Immature natural killer cell (primary cell): ENCODE results near the gene STARD10. TPM values are rescaled to one million over a fixed set of nuclear protein-coding genes. Genes with fewer than 3 reads are reported as not detected.
"Not testable (repeated sequence)": the region's sequence is repeated elsewhere in the genome, so short reads cannot be mapped to it uniquely, and the experiment has no call there.

Experiments used
- DNase-seq, 3 donors: peaks; one replicate each; pipeline ENCODE4 v3.0.0; 2022; ENCODE audit warnings: mixed read lengths in 1 of 3
- H3K27ac Mint-ChIP-seq, 6 donors: one replicate each; pipeline ENCODE4 v1.8.0; 2020; ENCODE audit warnings: mixed read lengths in 6 of 6, mild to moderate bottlenecking in 5 of 6, inconsistent platforms in 4 of 6, moderate library complexity in 3 of 6
- H3K27me3 Mint-ChIP-seq, 3 donors: one replicate each; pipeline ENCODE4 v1.8.0; 2020 to 2021; ENCODE audit warnings: low read depth in 3 of 3, mild to moderate bottlenecking in 3 of 3, mixed read lengths in 3 of 3, moderate library complexity in 3 of 3, inconsistent platforms in 1 of 3
- H3K36me3 Mint-ChIP-seq, 3 donors: one replicate each; pipeline ENCODE4 v1.8.0; 2020; ENCODE audit warnings: mixed read lengths in 3 of 3, inconsistent platforms in 2 of 3, mild to moderate bottlenecking in 2 of 3
- H3K4me1 Mint-ChIP-seq, 2 donors: one replicate each; pipeline ENCODE4 v1.8.0; 2020; ENCODE audit warnings: inconsistent platforms in 2 of 2, mild to moderate bottlenecking in 2 of 2, mixed read lengths in 2 of 2, moderate library complexity in 1 of 2
- H3K4me3 Mint-ChIP-seq, 5 donors: one replicate each; pipeline ENCODE4 v1.8.0; 2020; ENCODE audit warnings: mild to moderate bottlenecking in 5 of 5, mixed read lengths in 5 of 5, inconsistent platforms in 3 of 5, moderate library complexity in 3 of 5
- H3K9me3 Mint-ChIP-seq, 6 donors: one replicate each; pipeline ENCODE4 v1.8.0; 2020; ENCODE audit warnings: mild to moderate bottlenecking in 6 of 6, mixed read lengths in 6 of 6, inconsistent platforms in 4 of 6, moderate library complexity in 3 of 6
- polyA plus RNA-seq, 3 donors: library from polyadenylated mRNA; unstranded; fragments of 300-500 nt; fragmentation: Illumina TruSeq; gene quantifications; one replicate each; pipeline ENCODE4 v1.2.3, GENCODE V29; 2021

STARD10 gene
- polyA plus RNA-seq, 3 donors from 2014 or later = 26.3 to 50.1 (median 35.6) TPM

DNA sequence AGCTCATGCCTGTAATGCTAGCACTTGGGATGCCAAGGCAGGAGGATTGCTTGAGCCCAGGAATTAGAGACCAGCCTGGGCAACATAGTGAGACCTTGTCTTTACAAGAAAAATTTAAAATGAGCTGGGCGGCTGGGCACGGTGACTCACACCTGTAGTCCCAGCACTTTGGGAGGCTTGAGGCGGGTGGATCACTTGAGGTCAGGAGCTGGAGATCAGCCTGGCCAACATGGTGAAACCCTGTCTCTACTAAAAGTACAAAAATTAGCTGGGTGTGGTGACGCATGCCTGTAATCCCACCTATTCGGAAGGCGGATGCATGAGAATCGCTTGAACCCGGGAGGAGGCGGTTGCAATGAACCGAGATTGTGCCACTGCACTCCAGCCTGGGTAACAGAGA is 17.8 kb upstream of the STARD10 start:
- H3K27ac Mint-ChIP-seq = peak overlapping the region; percentile 84 to 96 (median 88)
- peaks cover 55 to 57% of the 10 kb centered on the region in 2 donors for H3K4me1 Mint-ChIP-seq
- H3K9me3 Mint-ChIP-seq, DNase-seq: not testable (repeated sequence)
- H3K4me3 Mint-ChIP-seq = peak overlapping the region; percentile 3 to 56 (median 35)
- H3K36me3 Mint-ChIP-seq = peaks cover 4 to 11% (median 9%) of the 10 kb centered on the region in 3 donors
- peaks cover 12 to 24% (median 14%) of the 10 kb centered on the region in 3 donors for H3K27me3 Mint-ChIP-seq

GRCh38 chr11:72808331-72808798 is 14.5 kb upstream of the STARD10 start:
- Mint-ChIP-seq H3K27me3 (peaks cover 2 to 5% (median 3%) of the 10 kb centered on the region in 3 donors), H3K27ac (no peak overlapping the region), H3K4me1 (peaks cover 32 to 37% of the 10 kb centered on the region in 2 donors), H3K36me3 (peaks cover 4 to 11% (median 9%) of the 10 kb centered on the region in 3 donors), H3K4me3 (no peak overlapping the region), H3K9me3 (no peaks in the 10 kb centered on the region)
- DNase-seq = no peak

DNA sequence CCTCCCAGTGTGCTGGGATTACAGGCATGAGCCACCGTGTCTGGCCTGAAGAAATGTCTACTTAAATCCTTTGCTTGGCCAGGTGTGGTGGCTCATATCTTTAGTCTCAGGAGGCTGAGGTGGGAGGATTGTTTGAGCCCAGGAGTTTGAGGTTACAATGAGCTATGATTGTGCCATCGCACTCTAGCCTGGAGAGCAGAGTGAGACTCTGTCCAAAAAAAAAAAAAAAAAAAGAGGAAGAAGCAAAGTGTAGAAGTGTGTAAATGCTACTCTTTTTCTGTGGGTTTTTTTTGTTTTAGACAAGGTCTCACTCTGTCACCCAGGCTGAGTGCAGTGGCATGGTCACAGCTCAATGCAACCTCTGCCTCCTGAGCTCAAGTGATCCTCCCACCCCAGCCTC is 13.9 kb upstream of the STARD10 start:
- Mint-ChIP-seq H3K27ac (peak overlapping the region in 2 of 6 donors; percentile 51 to 58), H3K9me3 (no peaks in the 10 kb centered on the region), H3K36me3 (peaks cover 4 to 11% (median 9%) of the 10 kb centered on the region in 3 donors), H3K4me3 (no peak overlapping the region), H3K27me3 (peaks cover 0 to 2% (median 1%) of the 10 kb centered on the region in 3 donors), H3K4me1 (peaks cover 26 to 31% of the 10 kb centered on the region in 2 donors)
- no peak for DNase-seq

DNA sequence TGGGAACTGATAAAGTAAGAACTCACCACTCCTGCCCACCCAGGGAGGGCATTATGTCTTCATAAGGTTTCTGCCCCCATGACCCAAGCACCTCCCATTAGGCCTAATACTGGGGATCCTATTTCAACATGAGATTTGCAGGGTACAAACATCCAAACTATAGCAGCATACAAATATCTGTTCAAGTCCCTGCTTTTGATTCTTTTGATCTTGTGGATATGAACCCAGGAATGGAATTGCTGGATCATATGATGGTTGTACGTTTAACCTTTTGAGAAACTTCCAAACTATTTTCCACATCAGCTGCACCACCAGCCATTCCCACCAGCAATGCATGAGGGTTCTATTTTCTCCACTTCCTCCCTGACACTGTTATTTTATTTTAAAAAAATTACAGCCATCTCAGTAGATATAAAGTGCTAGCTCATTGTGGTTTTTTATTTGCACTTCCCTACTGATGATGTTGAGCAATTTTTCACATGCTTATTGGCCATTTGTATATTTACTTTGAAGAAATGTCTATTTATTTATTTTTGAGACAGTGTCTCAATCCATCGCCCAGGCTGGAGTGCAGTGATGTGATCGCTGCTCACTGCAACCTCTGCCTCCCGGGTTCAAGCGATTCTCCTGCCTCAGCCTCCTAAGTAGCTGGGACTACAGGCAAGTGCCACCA is 13.3 kb upstream of the STARD10 start:
- Mint-ChIP-seq H3K36me3 (peaks cover 4 to 11% (median 9%) of the 10 kb centered on the region in 3 donors), H3K9me3 (no peaks in the 10 kb centered on the region), H3K27ac (peak overlapping the region in 4 of 6 donors; percentile 58 to 79 (median 72)), H3K27me3 (peaks cover 0 to 2% (median 1%) of the 10 kb centered on the region in 3 donors), H3K4me1 (peaks cover 20 to 26% of the 10 kb centered on the region in 2 donors), H3K4me3 (peak overlapping the region in 1 of 5 donors; percentile 6)
- no peak for DNase-seq

- not testable (repeated sequence) for H3K4me3 Mint-ChIP-seq, DNase-seq, H3K27me3 Mint-ChIP-seq, H3K9me3 Mint-ChIP-seq
- Mint-ChIP-seq H3K4me1 (peaks cover 15 to 20% of the 10 kb centered on the region in 2 donors), H3K36me3 (peaks cover 4 to 11% (median 9%) of the 10 kb centered on the region in 3 donors), H3K27ac (peak overlapping the region in 5 of 6 donors; percentile 5 to 79 (median 62))
Observed at GRCh38 chr11:72806378-72806777, 12.5 kb upstream of the STARD10 start.

GRCh38 chr11:72805216-72805615 is 11.4 kb upstream of the STARD10 start:
- Mint-ChIP-seq H3K36me3 (peaks cover 0 to 7% (median 5%) of the 10 kb centered on the region in 3 donors), H3K4me1 (peaks cover 9 to 17% of the 10 kb centered on the region in 2 donors), H3K4me3 (no peak overlapping the region), H3K27ac (no peak overlapping the region), H3K27me3 (peaks cover 0 to 2% (median 0%) of the 10 kb centered on the region in 3 donors), H3K9me3 (no peaks in the 10 kb centered on the region)
- no peak for DNase-seq

DNA sequence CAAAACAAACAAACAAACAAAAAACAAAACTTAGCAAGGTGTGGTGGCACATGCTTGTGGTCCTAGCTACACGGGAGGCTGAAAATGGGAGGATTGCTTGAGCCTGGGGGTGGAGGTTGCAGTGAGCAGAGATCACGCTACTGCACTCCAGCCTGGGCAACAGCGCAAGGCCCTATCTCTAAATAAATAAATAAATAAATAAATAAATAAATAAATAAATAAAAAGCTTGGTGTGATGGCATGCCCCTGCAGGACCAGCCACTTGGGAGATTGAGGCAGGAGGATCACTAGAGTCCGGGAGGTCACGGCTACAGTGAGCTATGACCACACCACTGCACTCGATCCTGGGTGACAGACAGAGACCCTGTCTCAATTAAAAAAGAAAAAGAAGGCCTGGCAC is 9.0 kb upstream of the STARD10 start:
- H3K27ac Mint-ChIP-seq = no peak overlapping the region
- peaks cover 0 to 2% (median 0%) of the 10 kb centered on the region in 3 donors for H3K27me3 Mint-ChIP-seq
- no peak overlapping the region for H3K4me3 Mint-ChIP-seq
- no peak for DNase-seq
- H3K9me3 Mint-ChIP-seq = no peaks in the 10 kb centered on the region
- H3K4me1 Mint-ChIP-seq = peaks cover 9 to 11% of the 10 kb centered on the region in 2 donors
- peaks cover 0 to 2% (median 0%) of the 10 kb centered on the region in 3 donors for H3K36me3 Mint-ChIP-seq

DNA sequence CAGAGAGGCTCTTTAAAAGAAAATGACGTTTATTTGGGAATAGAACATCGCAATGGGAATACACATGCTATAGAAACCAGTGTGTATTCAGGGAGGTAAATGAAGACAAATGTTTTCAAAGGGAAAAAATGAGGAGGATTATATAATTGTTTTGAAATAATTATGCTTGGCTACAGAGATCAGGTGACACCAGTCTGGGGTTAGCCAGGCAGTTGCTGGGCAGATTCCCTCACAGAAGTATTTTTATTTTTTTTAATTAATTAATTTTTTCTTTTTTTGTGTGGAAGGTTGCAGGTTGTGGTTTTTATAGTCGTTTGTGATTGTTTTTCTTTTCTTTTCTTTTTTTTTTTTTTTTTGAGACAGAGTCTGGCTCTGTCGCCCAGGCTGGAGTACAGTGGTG is 5.6 kb upstream of the STARD10 start:
- Mint-ChIP-seq H3K27me3 (peaks cover 0 to 2% (median 0%) of the 10 kb centered on the region in 3 donors), H3K4me3 (no peak overlapping the region), H3K36me3 (peaks cover 0 to 3% (median 0%) of the 10 kb centered on the region in 3 donors), H3K4me1 (peaks cover 2 to 5% of the 10 kb centered on the region in 2 donors), H3K27ac (no peak overlapping the region), H3K9me3 (no peaks in the 10 kb centered on the region)
- DNase-seq = no peak

- Mint-ChIP-seq H3K27ac (no peak overlapping the region), H3K9me3 (no peaks in the 10 kb centered on the region), H3K4me1 (peaks cover 9 to 15% of the 10 kb centered on the region in 2 donors), H3K4me3 (no peak overlapping the region), H3K36me3 (peaks cover 0 to 3% (median 0%) of the 10 kb centered on the region in 3 donors), H3K27me3 (peaks cover 4 to 9% (median 5%) of the 10 kb centered on the region in 3 donors)
- DNase-seq = no peak
Observed at GRCh38 chr11:72798361-72798760, 4.5 kb upstream of the STARD10 start.

GRCh38 chr11:72793076-72793424 is 797 bp downstream of the STARD10 start:
- no peak for DNase-seq
- no peaks in the 10 kb centered on the region for H3K9me3 Mint-ChIP-seq
- H3K4me1 Mint-ChIP-seq = peaks cover 18 to 23% of the 10 kb centered on the region in 2 donors
- peaks cover 4 to 9% (median 9%) of the 10 kb centered on the region in 3 donors for H3K27me3 Mint-ChIP-seq
- H3K4me3 Mint-ChIP-seq = peak overlapping the region; percentile 96 to 99 (median 98)
- peak overlapping the region; percentile 97 to 100 (median 99) for H3K27ac Mint-ChIP-seq
- peaks cover 0 to 3% (median 0%) of the 10 kb centered on the region in 3 donors for H3K36me3 Mint-ChIP-seq

DNA sequence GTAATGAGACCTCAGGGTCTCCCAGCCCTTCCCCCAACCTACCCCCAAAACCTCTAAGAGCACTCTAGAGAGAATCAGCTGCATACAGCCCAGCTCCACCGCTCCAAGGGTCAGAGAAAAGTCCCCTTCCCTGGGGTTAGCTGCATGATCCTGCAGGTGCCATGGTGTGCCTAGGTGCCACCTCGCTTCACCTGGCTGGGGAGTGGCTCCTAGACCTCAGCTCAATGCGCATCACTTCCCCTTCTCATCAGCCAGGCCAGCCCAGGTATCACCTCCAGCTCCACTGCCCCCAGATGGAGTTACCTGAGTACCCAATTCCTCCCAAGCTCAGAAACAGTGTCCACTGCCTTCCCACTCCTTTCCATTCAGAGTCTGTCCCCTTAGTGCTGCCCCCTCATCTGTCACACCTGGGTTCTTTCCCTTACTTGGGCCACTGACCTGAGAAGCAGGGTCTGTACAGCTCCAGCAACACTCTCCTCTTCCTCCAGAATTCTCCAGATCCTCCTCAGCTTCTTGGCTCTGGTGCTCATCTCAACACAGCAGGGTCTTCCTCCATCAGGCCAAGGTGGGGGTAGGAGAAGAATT is 1.3 kb downstream of the STARD10 start:
- Mint-ChIP-seq H3K27me3 (peaks cover 4 to 9% (median 9%) of the 10 kb centered on the region in 3 donors), H3K4me3 (no peak overlapping the region), H3K9me3 (no peaks in the 10 kb centered on the region), H3K4me1 (peaks cover 18 to 28% of the 10 kb centered on the region in 2 donors), H3K27ac (peak overlapping the region; percentile 39 to 100 (median 99)), H3K36me3 (no peaks in the 10 kb centered on the region)
- no peak for DNase-seq

GRCh38 chr11:72791228-72791627 is 2.6 kb downstream of the STARD10 start:
- H3K9me3 Mint-ChIP-seq, H3K36me3 Mint-ChIP-seq, H3K27ac Mint-ChIP-seq, H3K4me3 Mint-ChIP-seq, DNase-seq: not testable (repeated sequence)
- Mint-ChIP-seq H3K4me1 (peaks cover 18 to 28% of the 10 kb centered on the region in 2 donors), H3K27me3 (peaks cover 4 to 11% (median 9%) of the 10 kb centered on the region in 3 donors)

DNA sequence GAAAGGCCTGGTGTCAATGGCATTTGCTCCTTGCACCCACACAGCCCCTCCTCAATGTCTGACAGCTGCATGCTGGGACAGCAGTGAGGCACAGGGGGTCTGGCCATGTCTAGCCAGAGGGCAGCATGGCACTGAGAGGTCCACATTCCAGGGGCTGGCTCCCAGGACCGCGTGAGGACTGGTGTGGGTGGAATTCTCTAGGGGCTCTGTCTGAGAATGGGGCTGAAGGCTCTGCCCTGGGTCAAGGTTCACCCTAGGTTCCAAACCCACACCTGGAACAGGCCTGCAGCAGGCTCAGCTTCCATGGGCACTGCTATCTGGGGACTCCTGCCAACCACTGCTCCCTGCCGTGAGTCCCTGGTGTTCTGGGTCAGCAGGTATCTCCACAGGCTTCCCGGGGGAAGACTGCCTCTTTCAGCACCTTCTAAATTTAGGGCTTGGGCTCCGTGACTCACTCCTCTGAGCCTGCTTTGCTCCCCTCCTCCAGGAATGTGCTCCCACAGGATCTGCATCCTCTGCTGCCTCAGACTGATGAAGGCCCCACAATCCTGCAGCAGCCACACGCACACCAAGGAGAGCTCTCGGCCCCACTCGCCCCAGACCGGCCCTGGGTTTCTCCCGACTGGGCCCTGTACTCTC is 4.2 kb downstream of the STARD10 start:
- DNase-seq = no peak
- peaks cover 4 to 11% (median 9%) of the 10 kb centered on the region in 3 donors for H3K27me3 Mint-ChIP-seq
- peak overlapping the region in 1 of 6 donors; percentile 31 for H3K27ac Mint-ChIP-seq
- no peaks in the 10 kb centered on the region for H3K36me3 Mint-ChIP-seq
- H3K9me3 Mint-ChIP-seq = no peaks in the 10 kb centered on the region
- no peak overlapping the region for H3K4me3 Mint-ChIP-seq
- peaks cover 18 to 25% of the 10 kb centered on the region in 2 donors for H3K4me1 Mint-ChIP-seq

DNA sequence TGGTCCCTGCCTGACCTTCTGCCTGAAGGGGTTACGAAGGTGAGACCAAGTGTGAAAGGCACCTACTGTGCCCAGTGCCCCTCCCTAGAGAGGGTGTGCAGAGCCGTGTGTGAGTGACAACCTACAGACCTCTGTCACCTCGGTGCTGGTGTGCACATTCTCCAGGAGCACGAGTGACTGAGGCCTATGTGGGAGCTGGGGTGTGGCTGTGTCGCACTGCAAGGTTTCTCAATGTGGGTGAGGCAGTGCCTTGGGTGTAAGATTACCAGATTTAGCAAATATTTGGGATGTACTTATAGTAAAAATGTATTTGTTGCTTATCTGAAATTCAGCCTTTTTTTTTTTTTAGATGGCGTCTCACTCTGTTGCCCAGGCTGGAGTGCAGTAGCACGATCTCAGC is 5.6 kb downstream of the STARD10 start:
- Mint-ChIP-seq H3K9me3 (no peaks in the 10 kb centered on the region), H3K27me3 (peaks cover 0 to 5% (median under 1%) of the 10 kb centered on the region in 3 donors), H3K36me3 (no peaks in the 10 kb centered on the region), H3K4me1 (peaks cover 8 to 11% of the 10 kb centered on the region in 2 donors), H3K27ac (no peak overlapping the region), H3K4me3 (no peak overlapping the region)
- no peak for DNase-seq
